Measurements from ENCODE around the gene GRIK1.

GRIK1 gene

GRCh38 chr21:29826386-29826785, 113.4 kb downstream of the GRIK1 start:
- DNase-seq, result no peak

GRCh38 chr21:29825936-29826335, 113.9 kb downstream of the GRIK1 start:
- DNase-seq, result no peak

- no peak for DNase-seq
Observed at GRCh38 chr21:29825345-29825744, 114.5 kb downstream of the GRIK1 start.

GRCh38 chr21:29822064-29822463, 117.7 kb downstream of the GRIK1 start:
- DNase-seq, result no peak

GRCh38 chr21:29821230-29821629, 118.6 kb downstream of the GRIK1 start:
- DNase-seq, result no peak

- DNase-seq, result no peak
Observed at GRCh38 chr21:29819675-29820326, 120.0 kb downstream of the GRIK1 start.

- DNase-seq, result no peak
Observed at GRCh38 chr21:29818383-29818921, 121.3 kb downstream of the GRIK1 start.

GRCh38 chr21:29817450-29817849, 122.3 kb downstream of the GRIK1 start:
- DNase-seq, result no peak

- no peak for DNase-seq
Observed at GRCh38 chr21:29812947-29813346, 126.8 kb downstream of the GRIK1 start.

GRCh38 chr21:29810871-29811270, 128.9 kb downstream of the GRIK1 start:
- DNase-seq, result no peak

- no peak for DNase-seq
Observed at GRCh38 chr21:29808153-29808552, 131.6 kb downstream of the GRIK1 start.

- DNase-seq, result no peak
Observed at GRCh38 chr21:29805105-29805504, 134.7 kb downstream of the GRIK1 start.

- no peak for DNase-seq
Observed at GRCh38 chr21:29803191-29803590, 136.6 kb downstream of the GRIK1 start.

GRCh38 chr21:29801122-29801521, 138.7 kb downstream of the GRIK1 start:
- DNase-seq, result no peak

- DNase-seq, result no peak
Observed at GRCh38 chr21:29800056-29800455, 139.7 kb downstream of the GRIK1 start.

- DNase-seq, result no peak
Observed at GRCh38 chr21:29798840-29799239, 141.0 kb downstream of the GRIK1 start.

- no peak for DNase-seq
Observed at GRCh38 chr21:29797155-29797554, 142.6 kb downstream of the GRIK1 start.

- no peak for DNase-seq
Observed at GRCh38 chr21:29793712-29794111, 146.1 kb downstream of the GRIK1 start.

GRCh38 chr21:29789393-29789792, 150.4 kb downstream of the GRIK1 start:
- DNase-seq, result no peak

- no peak for DNase-seq
Observed at GRCh38 chr21:29788752-29789151, 151.0 kb downstream of the GRIK1 start.

- DNase-seq, result no peak
Observed at GRCh38 chr21:29787361-29787909, 152.4 kb downstream of the GRIK1 start.

- no peak for DNase-seq
Observed at GRCh38 chr21:29786496-29787360, 153.1 kb downstream of the GRIK1 start.

- DNase-seq, result no peak
Observed at GRCh38 chr21:29777160-29777559, 162.6 kb downstream of the GRIK1 start.

GRCh38 chr21:29775462-29775861, 164.3 kb downstream of the GRIK1 start:
- DNase-seq, result no peak
